B cell (primary cell): ENCODE measurements around the gene OR6C76. TPM values are rescaled to one million over a fixed set of nuclear protein-coding genes. Genes with fewer than 3 reads are reported as not detected.

Source experiments
- ATAC-seq: fragments of 200-7000 bp; cut with Tn5 transposase; one replicate; pipeline ENCODE4 v1.10.0; 2021; ENCODE audit warnings: low read depth, mild to moderate bottlenecking, moderate number of reproducible peaks, moderate library complexity
- CTCF ChIA-PET: fragments of 350-600 bp; sonication (Branson Sonifier 250); formaldehyde crosslinking; loops from one replicate; lab custom pipeline; 2021; ENCODE audit warnings: antibody characterized with exemption, inconsistent platforms; lab: Charles Lee
- POLR2A ChIA-PET: fragments of 350-600 bp; sonication (Branson Sonifier 250); formaldehyde crosslinking; loops from one replicate; lab custom pipeline; 2021; ENCODE audit warnings: antibody characterized with exemption; lab: Charles Lee
- DNase-seq: peaks from one replicate; pipeline ENCODE4 v3.0.0; 2013
- H2AFZ ChIP-seq: 2 replicates; pipeline ENCODE4 v1.6.1; 2012; ENCODE audit warnings: mild to moderate bottlenecking, low read depth, low read length; ENCODE audit not compliant: insufficient read depth, poor library complexity, severe bottlenecking
- H3K27ac ChIP-seq, 2 donors: 1 replicate in 1 of 2; 2 replicates in 1 of 2; pipeline ENCODE4 v1.5.1; 2012 to 2013; ENCODE audit warnings: low read length in 2 of 2, mild to moderate bottlenecking in 2 of 2, moderate library complexity in 1 of 2
- H3K27me3 ChIP-seq, 4 experiments: fragments of 200-600 bp in 1 of 4; sonication (generic) in 1 of 4; replicated peaks in 1 of 4; 1 replicate in 2 of 4; 2 replicates in 2 of 4; pipeline versions ENCODE4 v1.6.1 to v1.7.0; 2013 to 2016; ENCODE audit warnings: low read length in 3 of 4, mild to moderate bottlenecking in 2 of 4, mixed read lengths in 1 of 4, moderate library complexity in 1 of 4; ENCODE audit not compliant: insufficient read depth in 4 of 4, control insufficient read depth in 3 of 4; ENCODE audit errors: control extremely low read depth in 1 of 4
- H3K36me3 ChIP-seq, 2 experiments: replicated peaks in 1 of 2; 1 replicate in 1 of 2; 2 replicates in 1 of 2; pipeline versions ENCODE4 v1.6.1 to v1.7.1; 2013; ENCODE audit warnings: low read length in 1 of 2; ENCODE audit not compliant: insufficient read depth in 2 of 2, control insufficient read depth in 1 of 2; ENCODE audit errors: control extremely low read depth in 1 of 2, extremely low read depth in 1 of 2
- H3K4me1 ChIP-seq, 2 donors: fragments of 200-600 bp in 1 of 2; sonication (generic) in 1 of 2; 1 replicate in 1 of 2; 2 replicates in 1 of 2; pipeline versions ENCODE4 v1.5.1 to v1.6.1; 2013 to 2017; ENCODE audit warnings: low read length in 2 of 2; ENCODE audit not compliant: control insufficient read depth in 2 of 2, insufficient read depth in 2 of 2
- H3K4me2 ChIP-seq: replicated peaks from 2 replicates; pipeline ENCODE3; 2012; ENCODE audit warnings: mild to moderate bottlenecking, low read depth, low read length; ENCODE audit not compliant: poor library complexity, severe bottlenecking
- H3K4me3 ChIP-seq, 5 experiments: fragments of 200-600 bp in 1 of 5; sonication (generic) in 1 of 5; 1 replicate in 3 of 5; 2 replicates in 2 of 5; pipeline versions ENCODE4 v1.5.1 to v1.7.0; 2011 to 2016; ENCODE audit warnings: low read length in 4 of 5, mild to moderate bottlenecking in 4 of 5, low read depth in 2 of 5, control low read depth in 1 of 5, moderate library complexity in 1 of 5; ENCODE audit not compliant: insufficient read depth in 1 of 5; ENCODE audit errors: control extremely low read depth in 1 of 5, extremely low read depth in 1 of 5
- H3K79me2 ChIP-seq: fragments of 200-600 bp; sonication (generic); one replicate; pipeline ENCODE4 v1.6.0; 2016; ENCODE audit warnings: low read length; ENCODE audit not compliant: control insufficient read depth, insufficient read depth
- H3K9ac ChIP-seq: fragments of 200-600 bp; sonication (generic); 2 replicates; pipeline ENCODE4 v1.6.1; 2017; ENCODE audit warnings: mild to moderate bottlenecking, low read length, moderate library complexity
- H3K9me3 ChIP-seq, 3 donors: one replicate each; pipeline versions ENCODE4 v1.6.1 to v1.7.1; 2013; ENCODE audit warnings: low read length in 2 of 3; ENCODE audit not compliant: control insufficient read depth in 2 of 3, insufficient read depth in 1 of 3; ENCODE audit errors: control extremely low read depth in 1 of 3
- H4K20me1 ChIP-seq: 2 replicates; pipeline ENCODE4 v1.6.0; 2012; ENCODE audit warnings: mild to moderate bottlenecking, low read length; ENCODE audit not compliant: insufficient read depth, control insufficient read depth, poor library complexity, severe bottlenecking
- H3K27ac Mint-ChIP-seq: one replicate; pipeline ENCODE4 v1.8.0; 2021; ENCODE audit warnings: mixed read lengths
- H3K27me3 Mint-ChIP-seq: one replicate; pipeline ENCODE4 v1.8.0; 2021; ENCODE audit warnings: mixed read lengths
- H3K4me1 Mint-ChIP-seq: one replicate; pipeline ENCODE4 v1.8.0; 2021; ENCODE audit warnings: mixed read lengths
- H3K4me3 Mint-ChIP-seq: one replicate; pipeline ENCODE4 v1.8.0; 2021; ENCODE audit warnings: mixed read lengths
- H3K9me3 Mint-ChIP-seq: one replicate; pipeline ENCODE4 v1.8.0; 2022; ENCODE audit warnings: mixed read lengths; ENCODE audit not compliant: insufficient read depth
- CTCF ChIP-seq: fragments of 200-600 bp; IDR thresholded peaks from one replicate; pipeline ENCODE4 v1.8.0; 2022; ENCODE audit warnings: antibody characterized with exemption, mild to moderate bottlenecking
- EZH2 ChIP-seq: IDR thresholded peaks from 2 replicates; pipeline ENCODE4 v1.6.1; 2012; ENCODE audit warnings: borderline replicate concordance, low read depth, mild to moderate bottlenecking, moderate library complexity, low read length; ENCODE audit not compliant: insufficient read depth, poor library complexity, severe bottlenecking
- WGBS: methylation state at CpG from one replicate; pipeline ENCODE4 v1.1.5; 2013; ENCODE audit warnings: missing lambda C conversion rate; ENCODE audit not compliant: insufficient coverage; 5-methylcytosine and 5-hydroxymethylcytosine counted together
- intact Hi-C: fragments of 100-400 bp; cut with micrococcal nuclease; formaldehyde crosslinking; loops from one replicate; pipeline ENCODE4 v1.10.0; 2022
- polyA plus RNA-seq: library from polyadenylated mRNA; depleted of rRNA; stranded (reverse); fragments of >200 nt; gene quantifications from 2 replicates; pipeline ENCODE4 v1.2.3, GENCODE V29; 2012
- total RNA-seq, 2 donors: library from RNA; stranded (reverse); fragments of 120-200 nt in 1 of 2; gene quantifications; 1 replicate in 1 of 2; 2 replicates in 1 of 2; pipeline versions ENCODE4 v1.2.3 to v1.2.4, GENCODE V29; 2013 to 2022

OR6C76 gene
- total and polyA plus RNA-seq, 2 donors (not counting 1 experiment from before 2014, with no cell fraction given): not detected

- ATAC-seq (no peak), DNase-seq (no peak)
- H3K27me3 Mint-ChIP-seq: no peaks in the 10 kb centered on the region
- Histone ChIP-seq H3K4me1 (peaks cover 16 to 33% of the 10 kb centered on the region in 2 donors), H3K36me3 (no peaks in the 10 kb centered on the region), H3K9me3 (peaks cover 0 to 1% (median 0%) of the 10 kb centered on the region in 3 donors), H3K4me3 (no peak within 1 kb of the TSS), H3K79me2 (no peaks in the 10 kb centered on the region), H3K4me2 (no peak within 1 kb of the TSS), H3K27me3 (no peaks in the 10 kb centered on the region), H3K9ac (no peak within 1 kb of the TSS), H2AFZ (no peak within 1 kb of the TSS), H4K20me1 (no peaks in the 10 kb centered on the region), H3K27ac (no peak within 1 kb of the TSS)
- H3K27ac Mint-ChIP-seq: no peak within 1 kb of the TSS
- CTCF ChIA-PET: no interaction called here
- POLR2A ChIA-PET: no interaction called here
- intact Hi-C loops: no loop called here
- no peaks in the 10 kb centered on the region for H3K9me3 Mint-ChIP-seq
- H3K4me1 Mint-ChIP-seq: peaks cover 36% of the 10 kb centered on the region
- peak within 1 kb of the TSS; percentile 10 for H3K4me3 Mint-ChIP-seq
- TF ChIP-seq EZH2 (no peak), CTCF (no peak)
- no CpG with 5 or more reads among the region's 3 CpGs for WGBS
These were observed 44.2 kb downstream of the OR6C76 start, which contains the start of gene OR6C70 for GRCh38 chr12:55470088-55470829. OR6C70 (minus strand) TSS chr12:55470138; CDS start chr12:55470138, 0 bp downstream.

DNA sequence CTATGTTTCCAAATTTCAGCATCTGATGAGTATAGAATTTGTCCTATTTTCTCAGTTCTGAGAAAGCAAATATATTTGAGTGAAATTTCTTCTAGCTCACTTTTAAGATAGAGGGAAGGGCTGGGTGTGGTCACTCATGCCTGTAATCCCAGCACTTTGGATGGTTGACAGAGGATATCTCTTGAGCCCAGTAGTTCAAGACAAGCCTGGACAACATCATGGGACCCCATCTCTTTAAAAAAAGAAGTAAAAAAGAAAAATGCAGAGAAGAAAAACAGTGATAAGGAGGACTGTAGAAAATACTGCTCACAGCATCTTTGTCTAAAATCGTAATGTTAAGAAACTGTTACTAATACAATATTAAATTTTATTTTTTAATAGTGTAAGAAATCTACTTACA lies 46.2 kb downstream of the OR6C76 start:
- Histone ChIP-seq H3K27me3 (no peaks in the 10 kb centered on the region), H3K36me3 (no peaks in the 10 kb centered on the region), H3K4me1 (peaks cover 8 to 25% of the 10 kb centered on the region in 2 donors), H2AFZ (no peak overlapping the region), H3K79me2 (no peaks in the 10 kb centered on the region), H3K27ac (no peak overlapping the region), H4K20me1 (no peaks in the 10 kb centered on the region), H3K9me3 (peaks cover 0 to 1% (median 0%) of the 10 kb centered on the region in 3 donors), H3K4me3 (no peak overlapping the region), H3K9ac (no peak overlapping the region), H3K4me2 (no peak overlapping the region)
- no peak overlapping the region for H3K27ac Mint-ChIP-seq
- CTCF ChIA-PET: no interaction called here
- H3K27me3 Mint-ChIP-seq: no peaks in the 10 kb centered on the region
- ATAC-seq: no peak
- POLR2A ChIA-PET: no interaction called here
- peaks cover 26% of the 10 kb centered on the region for H3K4me1 Mint-ChIP-seq
- DNase-seq: no peak
- intact Hi-C loops: no loop called here
- H3K4me3 Mint-ChIP-seq: no peak overlapping the region
- WGBS: no CpG with 5 or more reads among the region's 1 CpG
- H3K9me3 Mint-ChIP-seq: no peaks in the 10 kb centered on the region
- TF ChIP-seq CTCF (no peak), EZH2 (no peak)
